Measurements from ENCODE around the gene STX2.
A peak's percentile ranks its signal among the peaks of the same experiment; 100 is the strongest.
"Not testable (repeated sequence)": the region's sequence is repeated elsewhere in the genome, so short reads cannot be mapped to it uniquely, and the experiment has no call there.

The STX2 gene

DNA sequence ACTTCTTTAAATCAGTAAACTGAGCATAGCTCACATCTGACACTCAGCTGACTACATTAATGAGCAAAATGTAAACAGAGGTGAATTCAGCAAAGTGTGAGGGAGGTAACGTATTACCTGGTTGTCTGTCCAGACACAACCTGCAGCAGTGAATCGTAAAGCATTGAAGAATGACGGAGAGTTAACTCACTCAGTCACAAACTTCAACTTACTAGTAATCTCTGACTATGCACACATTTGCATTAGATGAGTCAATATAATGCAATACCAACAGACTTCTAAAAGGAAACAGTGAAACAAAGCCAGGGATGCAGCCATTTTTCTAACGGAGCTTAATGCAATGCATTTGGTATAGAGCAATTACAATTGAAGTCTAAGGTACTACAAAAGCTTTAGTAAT lies 40.0 kb downstream of the STX2 start:
- DNase-seq (ENCODE audit: low spot score), result no peak

DNA sequence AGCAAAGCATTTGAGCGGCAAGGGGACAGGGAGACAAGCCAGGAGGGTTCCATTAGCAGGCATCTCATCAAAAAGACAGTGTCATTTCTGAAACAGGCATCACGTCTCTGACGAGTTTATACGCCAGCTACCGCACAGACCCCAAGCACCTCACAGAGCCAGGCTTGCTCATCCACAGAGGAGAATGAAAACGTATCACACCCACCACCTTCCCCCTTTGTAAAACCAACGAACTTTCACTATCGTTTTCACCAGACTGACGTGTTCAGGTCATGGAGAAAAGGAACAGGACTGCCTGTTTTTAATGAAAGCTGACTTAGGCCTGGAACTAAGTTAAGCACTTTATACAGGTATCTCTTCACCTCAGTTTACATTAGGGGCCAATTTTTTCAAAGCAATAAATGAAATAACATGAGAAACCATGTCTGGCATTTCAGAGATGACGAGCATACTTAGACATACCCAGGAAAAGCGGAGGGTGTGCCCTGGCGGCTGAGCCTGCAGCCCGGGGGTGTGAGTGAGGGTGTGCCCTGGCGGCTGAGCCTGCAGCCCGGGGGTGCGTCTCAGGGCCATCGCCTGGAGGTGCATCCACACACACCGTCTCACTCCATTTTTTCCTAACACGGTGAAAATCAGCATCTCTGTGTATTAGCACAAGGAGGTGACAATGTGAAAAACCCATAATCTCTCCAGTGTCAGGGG lies 41.9 kb downstream of the STX2 start:
- no peak for DNase-seq (ENCODE audit: low spot score)

- DNase-seq (ENCODE audit: low spot score), result no peak
These were observed 43.1 kb downstream of the STX2 start for GRCh38 chr12:130795906-130796305.

- no peak for DNase-seq (ENCODE audit: low spot score)
These were observed 45.5 kb downstream of the STX2 start for GRCh38 chr12:130793554-130793849.

- DNase-seq (ENCODE audit: low spot score), result no peak
These were observed 46.1 kb downstream of the STX2 start for GRCh38 chr12:130792821-130793553.

GRCh38 chr12:130791629-130792028 lies 47.4 kb downstream of the STX2 start:
- no peak for DNase-seq (ENCODE audit: low spot score)

DNA sequence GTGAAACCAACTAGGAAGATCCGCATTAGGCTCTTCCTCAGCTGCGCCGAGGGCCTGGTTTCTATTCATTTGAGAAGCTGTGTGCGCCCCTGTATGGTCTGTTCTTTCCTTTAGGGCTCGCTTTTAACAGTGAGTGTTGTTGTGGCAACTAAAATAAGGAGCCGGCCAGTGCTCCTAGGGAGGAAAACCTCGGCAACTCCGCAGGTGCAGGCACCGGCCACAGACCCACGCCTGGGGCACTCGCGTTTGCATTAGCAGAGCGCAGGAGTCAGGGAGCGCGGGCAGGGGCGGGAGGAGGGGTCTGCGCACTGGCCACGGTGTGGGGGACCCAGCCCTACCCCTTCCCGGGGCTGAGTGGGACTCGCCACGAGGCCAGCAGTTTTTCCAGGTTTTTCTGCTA lies 50.5 kb downstream of the STX2 start:
- no peak for DNase-seq (ENCODE audit: low spot score)

DNA sequence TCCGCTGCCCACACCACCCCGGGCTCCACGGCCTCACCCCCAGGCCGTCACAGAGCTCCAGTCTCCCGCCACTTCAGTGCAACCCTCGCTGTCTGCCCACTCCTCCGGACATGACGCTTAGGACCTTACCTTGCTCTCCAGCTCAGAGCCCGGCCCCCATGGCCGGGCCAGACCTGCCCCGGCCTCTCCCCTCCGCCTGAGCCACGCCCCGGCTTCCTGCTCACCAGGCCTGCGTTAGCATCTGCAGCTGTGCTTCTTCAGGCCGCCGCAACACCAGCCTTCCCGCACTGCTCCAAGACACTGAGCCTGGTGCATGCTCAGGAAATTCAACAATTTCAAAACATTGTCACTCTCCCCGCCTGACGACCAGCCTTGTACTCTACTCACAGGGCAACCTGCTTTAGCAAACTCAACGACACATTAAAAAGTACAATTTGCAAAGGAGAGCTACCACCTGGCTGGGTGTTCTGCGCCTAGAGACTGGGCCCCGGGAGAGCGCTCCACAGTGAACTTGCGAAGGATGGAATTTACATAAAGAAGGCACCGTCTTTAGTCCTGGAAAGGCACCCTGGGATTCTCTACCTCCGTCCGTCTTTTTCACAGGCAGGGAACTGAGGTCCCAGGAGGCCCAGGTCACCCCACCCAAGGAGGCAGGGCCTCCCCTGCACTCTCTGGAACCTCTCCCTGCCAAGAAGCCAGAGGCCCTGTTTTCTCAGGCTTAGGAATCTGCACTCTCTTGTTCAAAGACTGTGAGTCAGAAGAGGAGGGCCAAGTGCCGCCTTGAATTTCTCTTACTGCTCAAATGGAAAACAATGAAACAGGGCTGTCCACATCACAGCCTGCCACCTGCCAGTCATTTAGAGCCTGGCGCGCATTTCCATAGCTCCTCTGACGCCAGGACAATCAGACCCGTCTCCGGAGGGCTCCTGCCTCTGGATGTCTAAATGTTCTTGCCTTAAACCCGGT lies 51.3 kb downstream of the STX2 start:
- DNase-seq (ENCODE audit: low spot score), result no peak

GRCh38 chr12:130787041-130787440 lies 52.0 kb downstream of the STX2 start:
- no peak for DNase-seq (ENCODE audit: low spot score)

- DNase-seq (ENCODE audit: low spot score), result no peak
These were observed 55.8 kb downstream of the STX2 start for GRCh38 chr12:130783110-130783715.

- not testable (repeated sequence) for DNase-seq (ENCODE audit: low spot score)
These were observed 56.8 kb downstream of the STX2 start for GRCh38 chr12:130782245-130782644.

DNA sequence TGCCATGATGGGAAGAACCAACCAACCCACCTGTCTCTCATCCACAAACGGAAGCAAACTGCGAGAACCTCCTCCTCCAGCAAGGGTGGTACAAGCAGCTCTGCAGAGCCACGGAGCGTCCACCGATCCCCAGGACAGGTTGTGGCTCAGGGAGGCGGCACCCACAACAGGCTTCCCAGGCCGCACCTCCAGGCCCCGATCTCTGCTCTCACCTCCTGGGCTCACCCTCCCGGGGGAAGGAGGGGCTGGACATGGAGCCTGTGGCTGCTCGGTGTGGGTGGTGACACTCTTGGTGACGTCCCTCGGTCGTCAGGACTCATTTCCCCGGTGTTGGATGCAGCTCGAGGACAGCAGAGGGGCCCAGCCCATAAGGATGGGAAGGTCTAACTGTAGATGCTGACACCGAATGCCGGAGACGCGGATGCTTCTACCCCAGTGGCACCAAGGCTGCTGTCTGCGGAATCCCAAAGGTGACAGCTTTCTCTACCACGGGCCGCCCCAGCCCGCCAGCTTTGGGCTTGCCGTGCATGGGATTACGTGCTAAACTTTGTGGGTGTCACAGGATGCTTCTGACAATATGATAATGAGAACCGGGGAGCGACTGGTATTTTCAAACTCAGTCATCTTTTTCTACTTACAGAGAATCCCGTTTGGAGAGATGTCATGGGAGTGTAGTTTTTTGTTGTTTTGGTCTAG lies 58.0 kb downstream of the STX2 start:
- no peak for DNase-seq (ENCODE audit: low spot score)

- DNase-seq (ENCODE audit: low spot score), result no peak
These were observed 58.7 kb downstream of the STX2 start for GRCh38 chr12:130780325-130780724.

GRCh38 chr12:130778776-130779175 lies 60.3 kb downstream of the STX2 start:
- no peak for DNase-seq (ENCODE audit: low spot score)

GRCh38 chr12:130776857-130777339 lies 62.2 kb downstream of the STX2 start:
- no peak for DNase-seq (ENCODE audit: low spot score)

DNA sequence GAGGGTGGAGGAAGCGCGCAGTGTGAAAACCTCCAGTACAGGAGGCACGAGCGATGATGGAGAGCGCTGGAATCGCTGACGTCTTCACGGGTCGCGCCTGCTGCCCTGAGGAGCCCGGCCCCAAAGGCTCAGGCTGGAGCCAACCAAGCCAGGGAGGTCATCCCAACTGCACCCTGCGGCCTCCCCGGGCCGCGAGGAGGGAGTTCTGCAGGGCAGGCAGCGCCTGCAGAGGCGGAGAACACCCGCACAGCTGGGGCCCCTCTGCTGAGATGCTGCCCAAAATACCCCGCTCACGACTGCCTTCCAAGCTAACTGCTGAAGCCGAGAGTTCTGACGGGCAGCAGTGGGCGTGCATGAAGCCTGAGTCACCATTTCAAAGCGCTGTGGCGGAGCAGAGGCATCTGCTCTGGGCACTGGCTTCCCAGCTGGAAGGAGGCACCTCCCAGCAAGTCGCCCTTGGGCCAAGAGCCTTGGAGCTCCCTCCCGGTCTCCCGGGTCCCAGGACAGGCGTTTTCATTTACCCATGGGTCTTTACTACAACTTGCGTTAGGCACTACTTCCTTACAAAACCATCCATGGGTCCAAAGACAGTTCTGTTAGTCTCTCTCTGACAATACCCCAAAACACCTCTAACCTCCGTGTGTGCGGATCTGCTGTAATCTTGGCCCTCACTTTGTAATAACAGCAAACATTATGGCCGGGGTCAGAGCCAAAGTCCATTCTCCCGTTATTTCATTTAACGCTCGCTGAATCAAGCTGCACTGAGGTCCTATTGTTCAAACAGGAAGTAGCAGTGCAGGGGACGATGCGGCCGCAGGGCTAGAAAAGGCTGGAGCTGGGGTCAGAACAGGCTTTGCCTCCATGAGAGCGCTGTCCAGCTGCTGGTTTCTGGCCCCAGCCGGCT lies 62.8 kb downstream of the STX2 start:
- no peak for DNase-seq (ENCODE audit: low spot score)

GRCh38 chr12:130770413-130771028 lies 68.5 kb downstream of the STX2 start:
- no peak for DNase-seq (ENCODE audit: low spot score)

DNA sequence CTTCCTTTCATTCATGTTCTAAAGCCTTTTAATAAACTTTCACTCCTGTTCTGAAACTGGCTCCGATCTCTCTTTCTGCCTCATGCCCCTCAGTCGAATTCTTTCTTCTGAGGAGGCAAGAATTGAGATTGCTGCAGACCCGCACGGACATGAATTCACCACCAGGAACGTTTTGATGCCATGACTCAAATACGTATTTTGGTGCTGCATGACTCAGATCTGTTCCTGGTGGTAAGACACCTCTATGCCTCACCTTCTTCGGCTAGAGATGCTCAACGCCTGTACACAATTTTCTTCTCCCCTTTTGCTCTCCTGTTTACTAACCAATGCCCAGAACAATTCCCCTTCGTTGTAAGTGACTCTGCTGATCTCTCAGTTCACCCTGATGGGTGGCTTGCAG lies 70.9 kb downstream of the STX2 start:
- DNase-seq (ENCODE audit: low spot score), result no peak

DNA sequence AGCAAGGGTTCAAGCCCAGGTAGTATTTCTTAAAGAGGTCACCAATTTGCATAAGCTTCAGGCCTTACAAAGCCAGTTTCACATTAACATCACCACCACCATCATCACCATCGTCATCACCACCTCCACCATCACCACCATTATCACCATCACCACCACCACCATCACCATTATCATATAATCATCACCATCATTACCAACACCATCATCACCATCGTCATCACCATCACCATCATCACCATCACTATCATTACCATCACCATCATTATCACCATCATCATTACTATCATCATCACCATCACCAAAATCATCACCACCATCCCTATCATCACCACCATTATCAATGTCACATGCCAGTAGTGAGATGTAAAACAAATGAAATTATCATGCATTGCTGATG lies 72.6 kb downstream of the STX2 start:
- no peak for DNase-seq (ENCODE audit: low spot score)

GRCh38 chr12:130765186-130765659 lies 73.8 kb downstream of the STX2 start:
- peak; percentile 5 for DNase-seq (ENCODE audit: low spot score)

All from cerebellar cortex (tissue), 1 donor.